PFSK-1 (cell line): ENCODE measurements around the gene GFRA1.

Experiments
- POLR2AphosphoS5 ChIP-seq: IDR thresholded peaks from 2 replicates; pipeline ENCODE4 v1.6.1; 2012; ENCODE audit warnings: low read depth, mild to moderate bottlenecking, control low read depth, low read length, moderate library complexity
- TAF1 ChIP-seq: IDR thresholded peaks from 2 replicates; pipeline ENCODE4 v1.6.1; 2012; ENCODE audit warnings: low read length, control low read depth, borderline replicate concordance; ENCODE audit not compliant: insufficient read depth

- TF ChIP-seq TAF1 (no peak), POLR2AphosphoS5 (no peak)
Measured at GRCh38 chr10:116304923-116305322, 31.9 kb upstream of the GFRA1 start.
